Neural crest cell (in vitro differentiated cells): ENCODE data around the gene TFCP2. TPM values are rescaled to one million over a fixed set of nuclear protein-coding genes. Genes with fewer than 3 reads are reported as not detected.
A peak's percentile ranks its signal among the peaks of the same experiment; 100 is the strongest.

Experiments
- DNase-seq: peaks from one replicate; pipeline ENCODE4 v3.0.0; 2021; ENCODE audit warnings: low read depth, mixed read lengths, low spot score
- H3K27ac Mint-ChIP-seq: one replicate; pipeline ENCODE4 v1.8.0; 2021; ENCODE audit warnings: mild to moderate bottlenecking, mixed read lengths; ENCODE audit not compliant: unreplicated experiment
- H3K27me3 Mint-ChIP-seq: 2 replicates; pipeline ENCODE4 v1.8.0; 2021; ENCODE audit warnings: low read depth, mild to moderate bottlenecking, mixed read lengths
- H3K36me3 Mint-ChIP-seq: 2 replicates; pipeline ENCODE4 v1.8.0; 2021; ENCODE audit warnings: low read depth, mild to moderate bottlenecking, mixed read lengths
- H3K4me1 Mint-ChIP-seq: 2 replicates; pipeline ENCODE4 v1.8.0; 2021; ENCODE audit warnings: mixed read lengths
- H3K4me3 Mint-ChIP-seq: one replicate; pipeline ENCODE4 v1.8.0; 2021; ENCODE audit warnings: mild to moderate bottlenecking, mixed read lengths
- H3K9me3 Mint-ChIP-seq: 2 replicates; pipeline ENCODE4 v1.8.0; 2021; ENCODE audit warnings: mixed read lengths
- total RNA-seq: library from RNA; stranded (reverse); gene quantifications from 2 replicates; pipeline ENCODE4 v1.2.1, GENCODE V29; 2021
- TF ChIP-seq, protein P1 (sequence below): fragments of 200-600 bp; sonication (generic); conservative IDR thresholded peaks from 2 replicates; pipeline ENCODE4 v1.5.0; 2021; ENCODE audit warnings: antibody characterized with exemption, mild to moderate bottlenecking

TFCP2 gene
- total RNA-seq, 1 donor from 2014 or later = 28.8 TPM

DNA sequence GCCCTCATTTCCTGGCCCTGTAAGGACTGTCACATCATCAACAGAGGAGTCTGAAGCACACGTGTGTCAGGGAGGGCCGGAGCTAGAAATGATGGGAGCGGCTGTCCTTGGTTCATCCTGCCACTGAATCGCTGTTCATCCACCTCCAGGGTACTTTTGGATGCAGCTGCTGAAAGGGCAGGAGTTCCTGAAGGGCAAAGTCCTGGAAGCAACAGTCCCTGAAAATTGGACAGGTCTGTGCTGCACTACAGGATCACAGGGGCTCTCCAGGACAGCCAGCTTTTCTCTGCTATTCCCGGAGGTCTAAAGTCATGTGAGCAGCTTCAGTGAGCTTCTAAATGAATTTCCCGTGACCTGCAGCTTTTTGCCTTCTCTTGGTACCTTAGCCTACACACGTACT lies 27.2 kb upstream of the TFCP2 start:
- TF ChIP-seq, protein P1, sequence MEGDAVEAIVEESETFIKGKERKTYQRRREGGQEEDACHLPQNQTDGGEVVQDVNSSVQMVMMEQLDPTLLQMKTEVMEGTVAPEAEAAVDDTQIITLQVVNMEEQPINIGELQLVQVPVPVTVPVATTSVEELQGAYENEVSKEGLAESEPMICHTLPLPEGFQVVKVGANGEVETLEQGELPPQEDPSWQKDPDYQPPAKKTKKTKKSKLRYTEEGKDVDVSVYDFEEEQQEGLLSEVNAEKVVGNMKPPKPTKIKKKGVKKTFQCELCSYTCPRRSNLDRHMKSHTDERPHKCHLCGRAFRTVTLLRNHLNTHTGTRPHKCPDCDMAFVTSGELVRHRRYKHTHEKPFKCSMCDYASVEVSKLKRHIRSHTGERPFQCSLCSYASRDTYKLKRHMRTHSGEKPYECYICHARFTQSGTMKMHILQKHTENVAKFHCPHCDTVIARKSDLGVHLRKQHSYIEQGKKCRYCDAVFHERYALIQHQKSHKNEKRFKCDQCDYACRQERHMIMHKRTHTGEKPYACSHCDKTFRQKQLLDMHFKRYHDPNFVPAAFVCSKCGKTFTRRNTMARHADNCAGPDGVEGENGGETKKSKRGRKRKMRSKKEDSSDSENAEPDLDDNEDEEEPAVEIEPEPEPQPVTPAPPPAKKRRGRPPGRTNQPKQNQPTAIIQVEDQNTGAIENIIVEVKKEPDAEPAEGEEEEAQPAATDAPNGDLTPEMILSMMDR = no peak
- H3K4me1 Mint-ChIP-seq = no peaks in the 10 kb centered on the region
- H3K4me3 Mint-ChIP-seq = no peak overlapping the region
- H3K36me3 Mint-ChIP-seq = no peaks in the 10 kb centered on the region
- H3K9me3 Mint-ChIP-seq = no peaks in the 10 kb centered on the region
- no peak overlapping the region for H3K27ac Mint-ChIP-seq
- H3K27me3 Mint-ChIP-seq = no peaks in the 10 kb centered on the region
- no peak for DNase-seq

DNA sequence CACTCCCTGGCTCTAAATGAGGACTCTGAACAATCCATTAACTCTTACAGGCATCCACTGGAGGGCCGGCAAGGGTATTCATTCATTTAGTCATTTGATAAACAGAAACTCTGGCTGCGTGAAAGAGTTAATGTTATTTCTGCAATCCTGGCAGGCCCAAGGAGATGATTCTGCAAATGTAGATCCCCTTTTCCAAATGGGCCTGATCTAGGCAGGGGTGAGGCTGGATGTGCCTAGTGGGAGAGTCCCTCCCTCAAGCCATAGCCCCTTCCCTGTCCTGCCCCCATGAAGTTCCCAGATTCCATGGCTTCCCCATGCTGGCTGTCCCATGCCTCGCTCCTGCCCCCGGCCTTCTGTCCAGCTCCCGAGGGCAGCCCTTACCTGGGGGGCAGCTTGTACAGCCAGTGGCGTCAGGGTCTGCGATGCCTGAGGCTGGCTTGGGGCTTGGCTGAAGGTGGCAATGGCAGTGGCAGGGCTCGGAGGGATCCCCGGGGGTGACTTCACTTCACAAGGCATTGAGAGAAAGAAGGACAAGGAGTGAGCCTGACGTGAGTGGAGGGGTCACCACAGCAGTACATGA lies 26.5 kb upstream of the TFCP2 start:
- no peaks in the 10 kb centered on the region for H3K27me3 Mint-ChIP-seq
- no peaks in the 10 kb centered on the region for H3K4me1 Mint-ChIP-seq
- no peak for DNase-seq
- H3K36me3 Mint-ChIP-seq = no peaks in the 10 kb centered on the region
- no peak overlapping the region for H3K4me3 Mint-ChIP-seq
- no peaks in the 10 kb centered on the region for H3K9me3 Mint-ChIP-seq
- TF ChIP-seq, protein P1 = no peak
- H3K27ac Mint-ChIP-seq = no peak overlapping the region

- no peak overlapping the region for H3K4me3 Mint-ChIP-seq
- TF ChIP-seq, protein P1 = no peak
- H3K27ac Mint-ChIP-seq = no peak overlapping the region
- H3K36me3 Mint-ChIP-seq = no peaks in the 10 kb centered on the region
- H3K4me1 Mint-ChIP-seq = no peaks in the 10 kb centered on the region
- H3K27me3 Mint-ChIP-seq = no peaks in the 10 kb centered on the region
- no peaks in the 10 kb centered on the region for H3K9me3 Mint-ChIP-seq
- DNase-seq = no peak
Observed at GRCh38 chr12:51198568-51199365, 25.8 kb upstream of the TFCP2 start.

DNA sequence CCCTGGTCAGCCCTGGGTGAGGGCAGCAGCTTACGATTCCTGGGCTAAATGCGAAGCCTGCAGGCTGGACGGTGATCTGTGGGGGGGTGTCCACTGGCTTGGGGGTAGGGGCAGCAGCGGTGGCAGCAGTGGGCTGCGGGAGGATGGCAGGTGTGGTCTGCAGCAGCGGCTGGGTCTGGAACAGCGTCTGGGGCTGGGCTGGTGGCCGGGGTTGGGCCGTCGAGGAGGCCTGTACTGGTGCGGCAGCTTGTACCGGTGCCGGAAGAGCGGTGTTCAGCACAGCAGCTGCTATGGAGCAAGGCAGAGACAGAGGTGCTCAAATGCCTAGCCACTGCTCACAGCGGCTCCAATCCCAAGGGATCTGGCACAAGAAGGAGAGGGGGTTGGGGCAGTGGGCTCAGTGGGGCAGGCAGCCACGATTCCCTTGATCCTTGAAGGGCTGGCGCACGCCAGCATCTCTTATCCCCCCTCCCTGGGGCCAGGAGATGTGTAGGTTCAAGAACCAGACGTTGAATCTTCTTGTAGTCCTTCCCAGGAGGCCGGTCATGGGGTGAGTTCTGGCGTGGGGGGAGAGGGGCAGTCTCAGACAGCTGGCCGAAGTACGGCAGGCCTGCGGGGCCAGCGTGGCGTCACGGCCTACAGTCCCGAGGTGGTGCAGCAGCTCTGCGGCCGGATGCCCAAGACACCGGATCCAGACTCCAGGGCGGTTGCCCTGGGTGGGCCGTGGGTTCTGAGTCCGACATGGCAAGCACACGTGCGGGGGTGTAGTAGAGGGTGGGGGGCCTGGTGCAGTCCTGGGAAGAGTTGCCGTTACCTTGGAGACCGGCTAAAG lies 25.0 kb upstream of the TFCP2 start:
- TF ChIP-seq, protein P1 = no peak
- no peak for DNase-seq
- Mint-ChIP-seq H3K27me3 (no peaks in the 10 kb centered on the region), H3K4me3 (no peak overlapping the region), H3K36me3 (no peaks in the 10 kb centered on the region), H3K27ac (peak overlapping the region; percentile 75), H3K9me3 (no peaks in the 10 kb centered on the region), H3K4me1 (no peaks in the 10 kb centered on the region)

GRCh38 chr12:51196547-51196946 lies 23.6 kb upstream of the TFCP2 start:
- Mint-ChIP-seq H3K27me3 (no peaks in the 10 kb centered on the region), H3K36me3 (no peaks in the 10 kb centered on the region), H3K27ac (peak overlapping the region; percentile 94), H3K9me3 (no peaks in the 10 kb centered on the region), H3K4me3 (no peak overlapping the region), H3K4me1 (no peaks in the 10 kb centered on the region)
- TF ChIP-seq, protein P1 = no peak
- no peak for DNase-seq
